ENCODE data around the gene LHFPL2. TPM values are rescaled to one million over a fixed set of nuclear protein-coding genes. Genes with fewer than 3 reads are reported as not detected.
A peak's percentile ranks its signal among the peaks of the same experiment; 100 is the strongest.

LHFPL2 gene
- total RNA-seq, 3 donors from 2014 or later, result 44.8 to 63.6 (median 50.2) TPM

DNA sequence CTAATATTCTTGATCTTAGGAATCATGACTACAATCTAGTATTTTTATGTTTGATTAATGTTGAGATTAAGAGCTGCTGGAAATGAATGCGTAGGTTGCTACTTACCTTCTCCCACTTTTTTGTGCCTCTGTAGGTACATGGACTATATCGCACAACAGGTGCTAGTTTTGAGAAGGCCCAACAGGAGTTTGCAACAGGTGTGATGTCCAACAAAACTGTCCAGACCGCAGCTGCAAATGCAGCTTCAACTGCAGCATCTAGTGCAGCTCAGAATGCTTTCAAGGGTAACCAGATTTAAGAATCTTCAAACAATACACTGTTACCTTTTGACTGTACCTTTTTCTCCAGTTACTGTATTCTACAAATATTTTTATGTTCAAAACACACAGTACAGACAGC, 173.2 kb downstream of the LHFPL2 start:
- ATAC-seq, result no peak
- Histone ChIP-seq H3K4me1 (ENCODE audit: low read depth) (no peaks in the 10 kb centered on the region), H3K4me3 (no peak overlapping the region), H3K9me3 (no peaks in the 10 kb centered on the region), H3K36me3 (ENCODE audit: low read depth) (no peaks in the 10 kb centered on the region)
- intact Hi-C loops (cut with DNase I, micrococcal nuclease), result no loop called here
- no peak for DNase-seq
- TF ChIP-seq CTCF (IDR thresholded peaks at IDR 0.05), result no peak

GRCh38 chr5:78473751-78474150, 174.8 kb downstream of the LHFPL2 start:
- no peaks in the 10 kb centered on the region for H3K4me1 ChIP-seq (ENCODE audit: low read depth)
- ATAC-seq (no peak), DNase-seq (no peak)
- H3K36me3 ChIP-seq (ENCODE audit: low read depth), result no peaks in the 10 kb centered on the region
- intact Hi-C loops (cut with DNase I, micrococcal nuclease), result no loop called here
- no peaks in the 10 kb centered on the region for H3K9me3 ChIP-seq
- no peak overlapping the region for H3K4me3 ChIP-seq
- TF ChIP-seq CTCF (IDR thresholded peaks at IDR 0.05), result no peak

DNA sequence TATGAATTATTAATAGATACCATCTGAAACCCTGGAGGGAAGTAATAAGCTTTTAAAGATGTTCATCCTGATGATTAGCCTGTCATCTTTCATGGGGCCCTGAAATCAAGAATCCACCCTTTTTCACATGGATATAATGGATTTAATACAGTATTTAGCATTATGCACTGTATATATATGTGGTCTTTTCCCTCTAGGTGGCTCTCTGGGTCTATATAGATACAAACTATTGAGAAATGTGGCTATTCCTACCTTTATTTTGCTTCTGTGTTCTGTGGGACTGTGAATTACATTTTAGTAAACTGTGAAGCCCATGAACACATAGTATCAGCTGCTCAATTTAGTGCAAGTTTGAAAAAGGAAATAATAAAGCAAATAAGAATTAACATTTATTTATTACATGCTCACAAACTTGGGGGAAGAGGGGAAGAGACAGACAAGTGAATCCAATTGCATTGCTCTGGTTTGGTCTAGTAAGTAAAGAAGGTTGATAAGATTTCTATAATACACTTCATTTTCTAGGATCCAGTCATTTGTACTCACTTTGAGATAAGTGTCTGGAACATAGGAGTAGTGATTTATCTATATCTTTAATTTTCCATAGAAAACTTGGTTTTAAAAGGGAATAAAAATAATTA, 176.0 kb downstream of the LHFPL2 start:
- ATAC-seq, result no peak
- no peak for TF ChIP-seq CTCF (IDR thresholded peaks at IDR 0.05)
- Histone ChIP-seq H3K4me1 (ENCODE audit: low read depth) (no peaks in the 10 kb centered on the region), H3K9me3 (no peaks in the 10 kb centered on the region), H3K36me3 (ENCODE audit: low read depth) (no peaks in the 10 kb centered on the region), H3K4me3 (no peak overlapping the region)
- no peak for DNase-seq
- intact Hi-C loops (cut with DNase I, micrococcal nuclease), result no loop called here

DNA sequence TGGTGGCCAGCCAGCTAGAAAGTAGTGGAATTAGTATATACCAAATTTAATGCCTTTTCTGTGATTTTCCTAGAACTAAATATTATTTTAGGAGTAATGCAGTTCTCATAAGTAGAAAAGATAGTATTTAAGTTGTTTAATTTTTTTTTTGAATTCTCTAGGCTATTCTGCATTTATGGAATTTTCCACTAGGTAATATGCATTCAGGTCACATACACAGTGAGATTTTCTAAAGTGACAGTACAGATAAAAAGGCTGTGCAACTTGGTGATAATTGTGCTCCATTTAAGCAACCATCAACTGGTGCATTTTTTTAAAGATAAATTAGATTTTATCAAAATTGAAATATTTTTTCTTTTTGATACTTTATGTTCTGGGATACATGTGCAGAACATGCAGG, 176.7 kb downstream of the LHFPL2 start:
- ATAC-seq (no peak), DNase-seq (no peak)
- TF ChIP-seq CTCF (IDR thresholded peaks at IDR 0.05), result no peak
- H3K4me1 ChIP-seq (ENCODE audit: low read depth), result no peaks in the 10 kb centered on the region
- intact Hi-C loops (cut with DNase I, micrococcal nuclease), result no loop called here
- no peak overlapping the region for H3K4me3 ChIP-seq
- H3K9me3 ChIP-seq, result no peaks in the 10 kb centered on the region
- no peaks in the 10 kb centered on the region for H3K36me3 ChIP-seq (ENCODE audit: low read depth)

DNA sequence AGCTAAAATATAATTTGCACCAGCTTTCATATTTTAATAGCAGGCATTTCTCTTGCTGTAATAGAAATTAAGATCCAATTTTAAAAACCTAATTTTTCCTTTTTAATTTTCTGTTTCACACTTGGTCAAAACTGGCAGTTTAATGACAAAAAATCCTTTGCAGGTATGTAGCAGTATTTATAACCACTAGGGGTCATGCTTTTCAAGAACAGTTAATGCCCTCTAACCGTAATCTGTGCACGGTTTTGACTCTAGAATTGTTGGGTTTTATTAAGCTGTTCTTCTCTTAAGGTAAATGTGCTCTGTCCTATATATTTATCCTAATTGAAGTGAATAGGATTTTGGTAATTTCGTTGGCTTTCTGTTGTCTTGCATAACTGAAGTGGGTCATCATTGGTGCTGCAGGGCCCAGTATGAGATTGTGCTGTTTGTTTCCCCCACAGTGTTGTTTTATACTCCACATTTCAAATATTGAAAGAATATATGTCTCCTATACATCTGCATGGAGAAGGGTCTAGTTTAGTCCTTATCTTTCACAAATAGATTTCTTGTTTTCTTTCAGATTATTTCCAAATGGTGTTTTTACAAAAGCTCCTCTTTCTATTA, 180.7 kb downstream of the LHFPL2 start:
- ATAC-seq, result peak; percentile 56
- peak; percentile 52 for TF ChIP-seq CTCF (IDR thresholded peaks at IDR 0.05)
- Histone ChIP-seq H3K36me3 (ENCODE audit: low read depth) (no peaks in the 10 kb centered on the region), H3K4me1 (ENCODE audit: low read depth) (no peaks in the 10 kb centered on the region), H3K4me3 (no peak overlapping the region), H3K9me3 (no peaks in the 10 kb centered on the region)
- intact Hi-C loops (cut with DNase I, micrococcal nuclease), result no loop called here
- no peak for DNase-seq

Measured in mucosa of descending colon (tissue), 3 donors.